Measurements from ENCODE around the gene STXBP2. TPM values are rescaled to one million over a fixed set of nuclear protein-coding genes. Genes with fewer than 3 reads are reported as not detected.

STXBP2 gene
- total RNA-seq = 10 to 100 TPM; 48.8 to 89.2 (median 70.2) TPM

DNA sequence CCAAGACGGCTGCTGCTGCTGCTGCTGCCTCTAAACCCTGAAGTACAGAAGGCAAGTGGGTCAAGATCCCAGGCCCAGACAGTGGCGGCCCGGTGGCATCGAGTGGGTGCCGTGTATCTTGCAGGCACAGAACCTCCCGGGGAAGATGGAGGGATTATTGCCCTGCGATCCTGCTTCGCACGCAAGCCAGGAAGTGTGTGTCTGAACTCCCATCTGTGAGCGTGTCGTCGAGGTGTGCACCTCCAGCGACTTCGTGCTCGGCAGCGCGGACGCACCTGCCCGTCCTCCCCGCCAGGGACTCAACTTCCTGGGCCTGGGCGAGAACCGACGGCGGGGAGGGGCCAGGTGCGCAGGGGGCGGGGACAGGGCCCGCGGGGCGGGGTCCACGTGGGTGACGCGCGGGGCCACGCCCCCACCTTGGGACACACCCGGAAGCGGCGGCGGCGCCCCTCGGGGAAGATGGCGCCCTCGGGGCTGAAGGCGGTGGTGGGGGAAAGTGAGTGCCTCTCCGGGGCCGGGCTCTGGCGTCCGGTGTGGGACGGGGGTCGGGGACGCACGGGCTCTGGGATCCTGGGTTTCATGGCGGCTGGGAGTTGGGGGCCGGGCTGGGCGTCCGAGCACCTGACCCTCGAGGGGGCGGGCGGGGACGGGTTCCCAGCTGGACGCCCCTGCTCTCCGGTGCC lies at the start of gene STXBP2:
TSS of gene STXBP2 (plus strand) at position 420 of the 683 bp plus-strand sequence. CDS start at position 460, 40 bp downstream.
- no peaks in the 10 kb centered on the region for H3K36me3 ChIP-seq
- 6 to 50% methylated on average over 4 to 25 of the region's 61 CpGs for WGBS, 2 donors
- intact Hi-C loops (cut with DNase I) = loop anchor here (5.0 kb wide), 1 partner anchor 45 kb away; the partner anchor contains the start of gene TRAPPC5
- no peaks in the 10 kb centered on the region for H3K9me3 ChIP-seq
- DNase-seq = peak; percentile 84 to 85
- peak within 1 kb of the TSS; percentile 42 to 78 (median 58) for H3K27ac ChIP-seq
- H3K4me3 ChIP-seq (replicated peaks in 1 of 3) = peak within 1 kb of the TSS; percentile 33 to 73 (median 48)
- H3K4me1 ChIP-seq = peaks cover 4 to 15% of the 10 kb centered on the region in 2 donors
- peak in 1 of 2 donors; percentile 64 for TF ChIP-seq POLR2A (IDR thresholded peaks at IDR 0.05)
- TF ChIP-seq, protein P1, sequence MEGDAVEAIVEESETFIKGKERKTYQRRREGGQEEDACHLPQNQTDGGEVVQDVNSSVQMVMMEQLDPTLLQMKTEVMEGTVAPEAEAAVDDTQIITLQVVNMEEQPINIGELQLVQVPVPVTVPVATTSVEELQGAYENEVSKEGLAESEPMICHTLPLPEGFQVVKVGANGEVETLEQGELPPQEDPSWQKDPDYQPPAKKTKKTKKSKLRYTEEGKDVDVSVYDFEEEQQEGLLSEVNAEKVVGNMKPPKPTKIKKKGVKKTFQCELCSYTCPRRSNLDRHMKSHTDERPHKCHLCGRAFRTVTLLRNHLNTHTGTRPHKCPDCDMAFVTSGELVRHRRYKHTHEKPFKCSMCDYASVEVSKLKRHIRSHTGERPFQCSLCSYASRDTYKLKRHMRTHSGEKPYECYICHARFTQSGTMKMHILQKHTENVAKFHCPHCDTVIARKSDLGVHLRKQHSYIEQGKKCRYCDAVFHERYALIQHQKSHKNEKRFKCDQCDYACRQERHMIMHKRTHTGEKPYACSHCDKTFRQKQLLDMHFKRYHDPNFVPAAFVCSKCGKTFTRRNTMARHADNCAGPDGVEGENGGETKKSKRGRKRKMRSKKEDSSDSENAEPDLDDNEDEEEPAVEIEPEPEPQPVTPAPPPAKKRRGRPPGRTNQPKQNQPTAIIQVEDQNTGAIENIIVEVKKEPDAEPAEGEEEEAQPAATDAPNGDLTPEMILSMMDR (IDR thresholded peaks at IDR 0.05) = peak in 3 of 6 experiments; percentile 33 to 57 (median 34)
- no peaks in the 10 kb centered on the region for H3K27me3 ChIP-seq

DNA sequence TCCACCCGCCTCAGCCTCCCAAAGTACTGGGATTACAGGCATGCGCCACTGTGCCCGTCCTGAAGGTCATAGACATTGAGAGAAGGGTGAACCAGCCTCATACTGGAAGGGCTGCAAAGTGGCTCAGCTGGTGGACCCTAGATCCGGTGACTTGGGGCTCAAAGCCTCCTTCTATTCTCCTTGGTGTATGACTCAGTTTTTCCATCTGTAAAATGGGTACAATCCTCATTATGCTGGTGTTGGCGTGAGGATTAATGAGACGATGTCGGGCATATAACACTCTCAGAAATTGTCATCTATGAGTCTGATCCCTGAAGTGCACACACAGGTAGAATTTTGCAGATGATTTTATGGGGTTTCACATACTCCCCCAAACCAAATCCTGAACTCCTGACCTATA lies 47.1 kb upstream of the STXBP2 start:
- Histone ChIP-seq H3K27me3 (no peaks in the 10 kb centered on the region), H3K4me3 (replicated peaks in 1 of 3) (no peak overlapping the region), H3K4me1 (no peaks in the 10 kb centered on the region), H3K27ac (no peak overlapping the region), H3K9me3 (no peaks in the 10 kb centered on the region), H3K36me3 (no peaks in the 10 kb centered on the region)
- WGBS, 2 donors = 87 to 93% methylated on average over 7 of the region's 7 CpGs
- no peak for DNase-seq
- intact Hi-C loops (cut with DNase I) = no loop called here
- TF ChIP-seq, protein P1 (IDR thresholded peaks at IDR 0.05) = no peak
- no peak for TF ChIP-seq POLR2A (IDR thresholded peaks at IDR 0.05)

DNA sequence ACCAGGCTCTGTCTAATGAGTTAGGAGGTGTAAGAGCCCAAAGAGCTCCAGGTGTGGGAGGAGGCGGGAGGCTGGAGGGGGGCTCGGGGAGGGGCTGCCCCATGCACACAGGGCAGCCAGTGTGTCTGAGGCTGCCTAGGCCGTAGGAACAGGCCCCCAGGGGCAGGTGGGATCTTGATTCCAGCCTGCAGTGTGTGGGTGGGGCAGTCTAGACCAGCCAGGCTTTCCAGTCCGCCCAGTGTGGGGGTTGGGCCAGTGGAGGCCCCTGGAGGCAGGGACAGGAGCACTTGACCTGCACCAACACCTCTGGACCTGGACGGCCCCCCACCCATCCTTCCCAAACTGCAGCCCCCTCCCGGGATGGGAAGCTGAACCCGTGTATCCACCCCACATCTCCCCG lies 46.7 kb upstream of the STXBP2 start:
- DNase-seq = peak in 1 of 2 donors; percentile 24
- no peaks in the 10 kb centered on the region for H3K4me1 ChIP-seq
- H3K36me3 ChIP-seq = no peaks in the 10 kb centered on the region
- H3K27me3 ChIP-seq = no peaks in the 10 kb centered on the region
- no peaks in the 10 kb centered on the region for H3K9me3 ChIP-seq
- intact Hi-C loops (cut with DNase I) = no loop called here
- no peak for TF ChIP-seq POLR2A (IDR thresholded peaks at IDR 0.05)
- TF ChIP-seq, protein P1 (IDR thresholded peaks at IDR 0.05) = no peak
- H3K4me3 ChIP-seq (replicated peaks in 1 of 3) = no peak overlapping the region
- WGBS, 2 donors = 28 to 40% methylated on average over 2 to 8 of the region's 8 CpGs
- H3K27ac ChIP-seq = no peak overlapping the region

DNA sequence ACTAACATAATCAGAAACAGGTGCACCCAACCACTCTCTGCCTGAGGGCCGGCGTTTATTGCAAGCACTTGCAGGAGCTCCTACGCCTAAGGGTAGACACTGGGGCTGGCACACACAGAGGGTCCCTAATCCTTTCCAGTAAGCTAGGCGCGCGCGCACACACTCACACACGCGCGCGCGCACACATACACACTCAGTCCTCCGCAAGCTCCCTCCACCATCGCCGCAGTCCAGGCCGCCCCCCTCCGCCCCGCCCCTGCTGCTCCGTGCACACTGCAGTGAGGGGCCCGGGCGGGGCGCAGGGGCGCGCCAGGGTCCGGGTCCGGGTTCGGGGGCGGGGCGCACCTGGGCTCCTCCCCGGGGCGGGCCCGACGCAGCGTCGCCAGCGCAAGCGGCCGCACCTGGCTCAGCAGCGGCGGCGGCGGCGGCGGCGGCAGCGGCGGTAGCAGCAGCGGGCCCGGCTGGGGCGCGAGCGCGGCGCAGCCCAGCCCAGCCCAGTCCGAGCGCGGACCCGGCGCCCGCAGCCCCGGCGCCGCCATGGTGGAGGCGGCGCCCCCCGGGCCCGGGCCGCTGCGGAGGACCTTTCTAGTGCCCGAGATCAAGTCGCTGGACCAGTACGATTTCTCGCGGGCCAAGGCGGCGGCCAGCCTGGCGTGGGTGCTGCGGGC lies 41.3 kb upstream of the STXBP2 start, which contains the start of gene CAMSAP3:
TSS of gene CAMSAP3 (plus strand) at position 398 of the 668 bp plus-strand sequence. CDS start at position 538, 140 bp downstream.
- Histone ChIP-seq H3K4me1 (peaks cover 0 to 9% of the 10 kb centered on the region in 2 donors), H3K4me3 (replicated peaks in 1 of 3) (peak within 1 kb of the TSS; percentile 30 to 53 (median 46)), H3K36me3 (no peaks in the 10 kb centered on the region), H3K27me3 (no peaks in the 10 kb centered on the region), H3K27ac (no peak within 1 kb of the TSS), H3K9me3 (no peaks in the 10 kb centered on the region)
- WGBS, 2 donors = 0 to 1% methylated on average over 15 to 28 of the region's 78 CpGs
- DNase-seq = peak; percentile 62 to 73
- intact Hi-C loops (cut with DNase I) = no loop called here
- TF ChIP-seq POLR2A (IDR thresholded peaks at IDR 0.05) = peak in 1 of 2 donors; percentile 77
- TF ChIP-seq, protein P1 (IDR thresholded peaks at IDR 0.05) = no peak

All from thyroid gland (tissue), 4 donors.